HG03175 (cell line): ENCODE data around the gene LCA5.
"Not testable (repeated sequence)": the region's sequence is repeated elsewhere in the genome, so short reads cannot be mapped to it uniquely, and the experiment has no call there.

Source experiments
- ATAC-seq: cut with Tn5 transposase; IDR thresholded peaks from one replicate; pipeline ENCODE4 v1.9.1; 2021; ENCODE audit warnings: mild to moderate bottlenecking, moderate library complexity; ENCODE audit not compliant: unreplicated experiment

The LCA5 gene

GRCh38 chr6:79468116-79468515 lies 69.1 kb downstream of the LCA5 start:
- ATAC-seq: no peak

GRCh38 chr6:79467716-79468115 lies 69.5 kb downstream of the LCA5 start:
- ATAC-seq: no peak

GRCh38 chr6:79466207-79466834 lies 70.9 kb downstream of the LCA5 start:
- ATAC-seq: peak; percentile 61

- no peak for ATAC-seq
Measured at GRCh38 chr6:79465381-79465780, 71.8 kb downstream of the LCA5 start.

- no peak for ATAC-seq
Measured at GRCh38 chr6:79463621-79464050, 73.6 kb downstream of the LCA5 start.

GRCh38 chr6:79461205-79461604 lies 76.0 kb downstream of the LCA5 start:
- no peak for ATAC-seq

- no peak for ATAC-seq
Measured at GRCh38 chr6:79455446-79455845, 81.8 kb downstream of the LCA5 start.

- peak; percentile 49 for ATAC-seq
Measured at GRCh38 chr6:79453558-79454042, 83.6 kb downstream of the LCA5 start.

GRCh38 chr6:79450984-79451383 lies 86.2 kb downstream of the LCA5 start:
- ATAC-seq: no peak

- ATAC-seq: no peak
Measured at GRCh38 chr6:79446006-79446405, 91.2 kb downstream of the LCA5 start.

- not testable (repeated sequence) for ATAC-seq
Measured at GRCh38 chr6:79443876-79444275, 93.4 kb downstream of the LCA5 start.

- no peak for ATAC-seq
Measured at GRCh38 chr6:79441192-79441591, 96.0 kb downstream of the LCA5 start.

- no peak for ATAC-seq
Measured at GRCh38 chr6:79440598-79440997, 96.6 kb downstream of the LCA5 start.

GRCh38 chr6:79438030-79438429 lies 99.2 kb downstream of the LCA5 start:
- ATAC-seq: no peak

GRCh38 chr6:79436241-79436640 lies 101.0 kb downstream of the LCA5 start:
- no peak for ATAC-seq

GRCh38 chr6:79435746-79436145 lies 101.5 kb downstream of the LCA5 start:
- no peak for ATAC-seq
